Activated naive CD8-positive, alpha-beta T cell treated with anti-CD3 and anti-CD28 coated beads, Interleukin-2, amount 50 U/mL, for 16 hours (primary cell): ENCODE results near the gene TIFAB.

Experiments
- DNase-seq: peaks from one replicate; pipeline ENCODE4 v3.0.0-alpha.2; 2020; ENCODE audit warnings: low read depth, low spot score

The TIFAB gene

DNA sequence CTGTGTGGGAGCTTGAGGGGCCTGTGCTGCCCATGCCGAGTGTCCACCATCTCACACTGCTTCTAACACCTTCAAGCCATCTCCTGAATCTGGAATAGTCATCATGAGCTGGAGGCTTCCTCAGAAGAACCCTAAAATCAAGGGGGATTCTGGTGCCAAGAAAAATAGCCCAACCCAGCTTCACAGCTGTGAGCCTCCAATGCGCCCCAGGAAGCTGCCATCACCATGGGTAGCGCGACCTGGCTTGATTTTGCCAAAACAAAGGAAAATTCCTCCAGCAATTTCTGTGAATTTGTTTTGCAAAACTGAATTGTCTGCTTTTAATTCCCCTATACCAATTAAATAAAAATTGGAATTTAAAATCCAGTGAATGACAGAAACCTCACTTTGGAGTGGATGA is 6.2 kb upstream of the TIFAB start:
- no peak for DNase-seq

DNA sequence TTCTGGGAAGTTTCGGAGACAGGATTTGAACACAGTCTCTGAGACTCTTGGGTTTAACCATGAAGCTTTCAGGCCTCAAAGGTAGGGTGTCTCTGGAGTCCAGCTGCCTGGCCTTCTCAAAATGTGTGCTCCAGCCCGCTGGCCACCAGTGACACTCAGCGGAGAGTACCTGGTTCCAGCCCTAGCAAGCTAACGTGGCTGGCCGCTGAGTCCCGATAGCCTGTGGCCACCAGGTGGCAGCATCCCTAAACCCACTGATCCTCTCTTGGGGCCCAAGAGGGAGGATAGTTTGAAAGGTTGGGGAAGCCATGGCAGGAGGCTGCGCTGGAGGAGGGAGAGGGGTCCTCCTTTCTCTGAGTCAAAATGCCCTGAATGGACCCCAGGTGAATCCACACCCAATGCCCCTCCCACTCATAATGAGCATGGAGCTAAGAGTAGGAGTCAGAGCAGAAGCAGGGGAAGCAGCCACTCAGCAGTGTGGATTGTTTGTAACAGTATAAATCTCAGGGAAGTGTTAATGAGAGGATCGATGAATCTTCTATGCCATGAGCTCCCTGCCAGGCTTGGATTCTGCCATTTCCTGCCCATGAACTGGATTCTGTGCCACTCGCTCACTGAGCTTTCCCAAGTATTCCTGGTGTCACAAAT is 5.4 kb upstream of the TIFAB start:
- no peak for DNase-seq

DNA sequence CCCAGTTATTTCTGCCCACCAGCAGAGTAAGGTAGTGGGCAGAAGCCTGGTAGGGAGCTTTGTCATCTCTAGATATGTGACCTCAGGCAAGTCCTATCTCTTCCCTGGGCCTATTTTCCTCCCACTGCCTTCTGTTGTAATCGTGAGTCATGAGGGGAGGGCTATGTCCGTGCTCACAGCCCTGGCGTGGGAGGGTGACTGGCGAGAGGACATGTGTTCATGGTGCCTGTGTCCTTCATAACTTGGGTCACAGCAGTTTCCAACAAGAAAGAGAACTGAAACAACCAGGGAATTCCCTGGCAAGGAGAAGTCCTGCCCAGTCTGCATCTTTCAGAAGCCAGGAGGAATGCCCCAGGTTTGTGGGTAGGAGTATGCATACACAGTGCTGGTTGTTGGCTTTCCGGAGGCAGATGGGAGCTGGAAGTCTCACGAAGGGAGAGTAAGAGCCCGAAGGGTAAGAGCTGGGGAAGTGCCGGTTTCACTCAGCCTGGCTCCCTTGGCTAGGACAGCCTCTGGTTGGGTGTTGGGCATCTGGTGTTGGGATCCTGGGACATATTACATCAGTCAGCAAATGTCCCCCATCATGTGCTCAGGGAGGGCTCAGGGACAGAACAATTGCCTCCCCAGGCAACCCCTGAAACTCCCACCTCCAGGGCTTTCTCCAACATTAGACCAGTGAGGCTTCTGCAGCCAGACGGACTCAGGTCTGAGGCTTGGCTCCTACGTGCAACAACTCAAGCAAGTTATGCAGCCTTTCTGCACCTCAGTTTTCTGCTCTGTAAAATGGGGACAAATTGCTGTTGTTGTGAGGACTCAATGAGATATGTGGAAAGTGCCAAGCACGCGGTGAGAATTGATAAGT is 4.3 kb upstream of the TIFAB start:
- no peak for DNase-seq

DNA sequence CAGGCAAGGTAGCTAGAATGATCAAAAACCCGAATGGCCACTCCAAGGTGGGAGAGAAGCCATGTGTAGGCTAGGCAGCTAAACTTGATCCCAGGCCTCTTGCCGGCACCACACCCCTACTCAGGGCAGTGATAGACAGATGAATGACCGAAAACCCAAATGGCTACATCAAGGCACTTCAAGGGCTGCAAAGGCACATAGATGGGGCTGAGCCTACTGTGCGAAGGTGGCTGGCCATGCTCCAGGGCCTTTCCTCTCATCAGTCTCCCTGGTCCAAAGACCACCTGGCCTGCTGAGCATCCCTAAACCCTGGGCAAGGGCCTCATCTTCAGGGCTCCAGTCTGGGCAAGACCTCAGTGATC is 3.7 kb upstream of the TIFAB start:
- DNase-seq = no peak

DNA sequence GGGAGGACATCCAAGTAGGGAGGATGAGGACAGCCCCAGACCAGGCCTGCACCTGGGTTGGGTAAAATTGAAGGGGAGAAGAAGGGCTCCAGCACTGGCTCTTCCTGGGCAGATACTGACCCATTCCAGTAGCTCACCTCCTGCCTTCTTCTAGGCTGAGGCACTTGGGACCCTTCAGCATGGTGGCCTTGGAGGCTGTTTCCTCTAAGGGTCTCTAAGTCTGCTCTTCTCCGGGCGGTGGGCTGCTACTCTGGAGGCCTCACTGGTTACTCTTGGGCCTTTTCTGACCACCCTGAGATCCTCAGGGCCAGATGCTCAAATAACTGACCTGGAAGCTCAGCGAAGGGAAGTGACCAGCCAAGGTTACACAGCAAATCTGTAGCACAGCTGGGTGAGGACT is 2.8 kb upstream of the TIFAB start:
- DNase-seq = no peak

DNA sequence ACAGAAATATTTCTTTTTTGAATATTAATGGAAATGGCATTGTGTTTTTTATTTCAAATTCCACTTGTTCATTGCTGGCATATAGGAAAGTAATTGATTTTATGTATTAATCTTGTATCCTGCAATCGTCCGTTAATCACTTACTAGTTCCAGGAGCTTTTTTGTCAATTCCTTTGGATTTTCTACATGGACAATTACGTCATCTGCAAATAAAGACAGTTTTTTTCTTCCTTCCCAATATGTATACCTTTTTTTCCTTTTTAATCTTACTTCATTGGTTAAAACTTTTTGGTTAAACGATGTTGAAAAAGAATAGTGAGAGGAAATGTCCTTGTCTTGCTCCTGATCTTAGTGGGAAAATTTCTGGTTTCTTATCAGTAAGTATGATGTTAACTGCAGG is 1.5 kb upstream of the TIFAB start:
- DNase-seq = no peak

DNA sequence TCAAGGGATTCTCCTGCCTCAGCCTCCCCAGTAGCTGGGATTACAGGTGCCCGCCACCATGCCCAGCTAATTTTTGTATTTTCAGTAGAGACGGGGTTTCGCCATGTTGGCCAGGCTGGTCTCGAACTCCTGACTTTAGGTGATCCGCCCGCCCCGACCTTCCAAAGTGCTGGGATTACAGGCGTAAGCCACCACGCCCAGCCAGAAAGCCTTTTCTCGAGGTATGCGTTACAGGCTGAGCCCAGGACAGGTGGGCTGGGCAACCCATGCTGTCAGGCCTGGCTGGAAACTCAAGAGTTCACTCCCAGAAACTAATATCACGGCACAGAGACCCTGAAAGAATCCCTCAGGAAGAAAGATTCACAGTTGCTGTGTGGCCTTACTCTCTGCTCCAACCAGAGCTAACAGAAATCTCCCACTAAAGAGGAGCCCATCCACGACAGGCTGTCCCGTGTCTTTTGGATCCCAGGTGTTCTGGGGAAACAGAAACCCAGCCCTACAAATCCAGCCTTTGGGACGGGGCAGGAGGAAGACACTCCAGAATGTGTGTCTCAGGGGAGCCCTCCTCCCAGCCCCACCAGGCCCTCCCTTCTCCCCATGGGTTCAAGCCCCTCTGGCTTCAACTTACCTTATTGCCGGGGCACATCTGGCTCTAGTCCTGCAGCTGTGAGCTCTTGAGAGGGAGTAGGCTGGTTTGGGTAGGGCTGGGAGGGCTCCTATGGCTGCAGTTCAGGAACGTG is 400 bp downstream of the TIFAB start:
- no peak for DNase-seq

DNA sequence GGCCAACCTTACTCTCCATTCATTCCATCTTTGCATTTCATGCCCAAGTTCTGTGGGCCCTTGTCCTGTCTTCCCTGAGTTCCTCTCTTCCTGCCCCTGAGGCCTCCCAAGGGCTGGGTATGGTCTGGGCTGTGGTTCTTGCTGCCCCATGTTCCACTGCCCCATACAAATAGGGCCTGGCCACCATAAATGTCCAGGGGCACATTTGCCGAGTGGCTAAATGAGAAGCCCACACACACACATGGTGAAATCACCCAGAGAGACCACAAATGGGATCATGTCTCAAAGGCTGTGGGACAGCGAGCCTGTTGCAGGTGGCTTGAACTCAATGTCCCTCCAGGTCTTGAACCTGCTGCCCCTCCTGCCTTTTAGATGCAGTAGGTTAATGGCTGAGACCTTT is 1.2 kb downstream of the TIFAB start:
- no peak for DNase-seq

DNA sequence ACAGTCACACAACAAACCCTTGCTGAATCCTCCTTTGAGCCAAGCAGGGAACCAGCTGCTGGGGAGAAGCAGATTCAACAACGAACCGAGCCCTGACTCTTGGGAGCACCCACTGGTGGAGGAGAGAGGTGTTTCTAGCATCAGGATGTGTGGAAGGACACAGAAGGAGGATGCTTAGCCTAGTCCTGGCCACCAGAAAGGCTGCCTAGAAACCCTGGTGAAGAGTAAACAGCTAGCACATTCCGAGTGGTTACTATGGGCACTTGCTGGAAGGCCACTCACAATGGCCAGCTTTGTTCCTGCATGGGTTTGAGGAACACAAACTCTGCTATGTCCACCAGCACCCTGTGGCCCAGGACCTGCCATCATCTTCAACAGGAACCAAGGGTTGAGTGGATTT is 1.8 kb downstream of the TIFAB start:
- DNase-seq = no peak

DNA sequence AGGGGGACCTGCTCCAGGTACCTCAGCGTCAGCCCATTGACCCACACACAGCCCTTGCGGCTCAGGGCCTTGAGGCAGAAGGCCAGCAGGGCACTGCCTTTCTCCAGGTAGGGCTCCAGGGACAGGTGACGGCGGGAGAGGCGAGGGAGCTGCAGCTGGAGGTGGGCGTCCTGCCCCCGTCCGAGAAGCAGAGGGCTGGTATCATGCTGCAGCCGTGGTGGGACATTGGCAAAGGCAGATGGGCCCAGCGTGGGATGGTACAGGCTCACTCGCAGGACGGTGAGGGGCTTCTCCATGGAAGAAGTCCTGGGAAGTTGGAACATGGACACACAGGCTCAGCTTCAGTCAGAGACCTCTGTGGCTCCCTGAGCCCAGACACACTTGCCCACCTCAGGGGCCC is 2.5 kb downstream of the TIFAB start:
- no peak for DNase-seq

DNA sequence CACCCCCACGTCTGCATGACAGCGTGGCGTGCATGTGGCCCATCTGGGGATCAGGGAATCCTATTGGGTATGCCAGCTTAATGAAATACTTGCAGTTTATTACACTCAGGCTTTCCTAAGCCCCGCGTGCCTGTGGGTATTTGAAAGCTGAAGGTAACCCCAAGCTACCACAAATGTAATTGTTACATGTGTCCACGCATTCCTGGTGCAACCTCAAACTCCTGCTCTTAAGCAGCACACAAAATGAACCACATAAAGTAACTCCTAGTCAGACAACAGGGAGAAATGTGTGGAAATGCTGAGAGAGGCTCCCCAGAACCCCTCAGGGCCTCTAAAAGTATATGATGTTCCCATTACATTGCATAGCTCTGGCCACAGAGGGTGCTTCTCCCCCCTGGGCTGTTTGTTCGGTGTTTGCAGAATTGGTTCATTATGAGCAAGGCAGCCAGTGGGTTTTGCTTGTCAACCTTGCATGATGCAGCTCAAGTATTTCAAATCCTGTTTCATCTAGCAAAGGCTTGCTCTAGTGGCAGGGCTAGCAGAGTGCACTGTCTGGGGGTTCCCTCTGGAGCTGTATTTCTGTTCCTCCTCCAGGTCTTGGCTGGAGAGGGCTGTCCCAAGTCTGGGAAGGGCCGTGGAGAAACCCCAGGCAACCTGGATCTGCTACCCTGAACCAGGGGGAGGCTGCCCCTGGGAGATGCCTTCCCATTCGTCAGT is 3.2 kb downstream of the TIFAB start:
- DNase-seq = no peak

DNA sequence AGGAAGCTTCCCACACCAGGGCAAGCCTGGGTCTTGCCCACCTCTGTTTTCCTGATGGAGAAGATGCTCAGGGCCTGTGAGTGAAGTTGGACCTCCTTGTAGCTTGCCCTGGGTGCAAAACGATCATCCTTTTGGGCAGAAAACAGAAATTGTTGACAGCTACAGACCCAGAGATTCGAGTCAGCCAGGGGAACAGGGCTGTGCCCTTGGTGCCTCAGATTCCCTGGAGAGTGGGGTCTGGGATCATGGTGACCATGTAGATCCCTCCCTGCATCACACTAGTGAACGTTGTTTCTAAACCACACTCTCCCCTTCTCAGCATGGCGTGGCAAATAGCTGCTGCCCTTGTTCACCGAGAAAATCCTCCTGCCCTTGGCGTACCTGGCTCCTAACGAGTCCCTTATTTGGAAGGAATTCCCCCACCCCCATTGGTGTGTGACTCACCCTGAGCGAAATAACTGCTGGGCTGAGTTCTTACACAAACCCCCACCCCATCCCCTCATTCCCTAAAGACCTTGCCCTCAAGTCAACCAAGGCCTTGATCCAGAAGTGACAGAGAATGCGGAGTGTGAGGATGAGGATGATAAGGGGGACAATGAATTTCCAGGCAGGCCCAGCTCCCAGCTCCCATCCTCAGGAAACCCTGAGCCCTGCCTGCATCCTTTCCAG is 3.9 kb downstream of the TIFAB start:
- DNase-seq = no peak

DNA sequence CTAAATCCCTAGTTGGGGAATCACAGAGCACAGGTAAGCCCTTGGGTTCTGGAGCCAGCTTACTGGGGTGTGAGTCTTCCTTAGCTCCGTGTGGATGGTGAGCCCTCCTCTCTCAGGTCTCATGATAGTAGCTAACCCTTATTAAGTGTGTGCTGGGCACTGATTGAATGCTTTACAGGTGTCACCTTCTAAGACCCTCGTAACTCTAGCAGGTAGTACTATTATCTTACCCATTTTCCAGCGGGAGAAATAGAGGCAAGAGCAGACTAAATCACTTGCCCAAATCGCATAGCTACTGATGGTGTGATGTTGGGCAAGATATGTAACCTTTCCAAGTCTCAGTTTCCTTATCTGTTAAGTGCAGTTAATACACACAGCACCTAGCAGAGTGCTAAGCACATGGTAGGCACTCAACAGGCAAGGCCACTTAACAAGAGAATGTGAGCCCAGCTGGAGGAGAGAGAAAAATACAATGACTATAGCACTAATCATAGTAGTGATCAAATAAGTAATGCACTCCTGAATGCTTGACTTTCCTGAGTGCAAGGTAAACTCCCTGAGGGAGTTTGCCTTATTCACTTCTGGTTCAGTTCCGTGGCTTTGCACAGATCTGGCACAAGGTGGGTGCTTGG is 4.7 kb downstream of the TIFAB start, which contains the start of gene DCANP1:
DCANP1 (minus strand) TSS at position 51 of the 632 bp plus-strand sequence. CDS start 240 bp downstream, outside the sequence.
- no peak for DNase-seq

DNA sequence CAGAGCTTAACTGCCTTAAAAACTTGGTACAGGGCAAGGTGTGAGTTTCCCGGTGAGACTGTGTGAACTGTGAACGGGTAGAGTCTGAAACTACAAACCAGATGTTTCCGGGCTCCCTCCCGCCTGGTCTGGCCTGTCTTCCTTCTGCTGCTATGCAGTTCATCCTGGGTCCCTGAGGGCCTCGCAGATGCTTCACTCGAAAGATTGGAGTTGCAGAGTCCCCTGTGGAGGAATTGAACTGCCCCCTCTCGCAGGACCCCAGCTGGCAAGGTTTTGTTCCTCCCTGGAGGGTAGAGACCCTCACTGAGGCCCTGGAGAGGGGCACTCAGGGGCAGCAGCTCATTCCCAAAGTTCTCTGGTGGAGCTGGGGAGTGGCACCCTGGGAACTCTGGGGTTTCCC is 5.5 kb downstream of the TIFAB start:
- no peak for DNase-seq

DNA sequence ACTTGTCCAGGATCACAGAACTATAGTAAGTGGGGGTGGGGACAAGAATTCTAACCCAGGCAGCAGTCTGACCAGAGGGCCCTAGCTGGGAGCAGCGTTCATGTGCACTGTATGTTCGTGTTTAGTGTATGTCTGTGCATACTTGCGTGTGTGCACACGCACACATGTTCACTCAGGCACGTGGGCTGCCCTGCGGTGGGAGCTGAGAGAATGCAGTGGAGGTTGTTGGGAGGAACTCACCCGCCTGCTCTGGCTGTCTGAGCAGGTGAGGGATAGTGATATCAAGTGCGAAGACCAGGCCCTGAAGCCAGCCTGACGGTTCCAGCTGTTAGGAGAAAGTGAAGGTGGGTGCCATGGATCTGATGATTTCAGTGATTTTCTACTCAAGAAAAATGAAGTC is 5.9 kb downstream of the TIFAB start:
- no peak for DNase-seq

DNA sequence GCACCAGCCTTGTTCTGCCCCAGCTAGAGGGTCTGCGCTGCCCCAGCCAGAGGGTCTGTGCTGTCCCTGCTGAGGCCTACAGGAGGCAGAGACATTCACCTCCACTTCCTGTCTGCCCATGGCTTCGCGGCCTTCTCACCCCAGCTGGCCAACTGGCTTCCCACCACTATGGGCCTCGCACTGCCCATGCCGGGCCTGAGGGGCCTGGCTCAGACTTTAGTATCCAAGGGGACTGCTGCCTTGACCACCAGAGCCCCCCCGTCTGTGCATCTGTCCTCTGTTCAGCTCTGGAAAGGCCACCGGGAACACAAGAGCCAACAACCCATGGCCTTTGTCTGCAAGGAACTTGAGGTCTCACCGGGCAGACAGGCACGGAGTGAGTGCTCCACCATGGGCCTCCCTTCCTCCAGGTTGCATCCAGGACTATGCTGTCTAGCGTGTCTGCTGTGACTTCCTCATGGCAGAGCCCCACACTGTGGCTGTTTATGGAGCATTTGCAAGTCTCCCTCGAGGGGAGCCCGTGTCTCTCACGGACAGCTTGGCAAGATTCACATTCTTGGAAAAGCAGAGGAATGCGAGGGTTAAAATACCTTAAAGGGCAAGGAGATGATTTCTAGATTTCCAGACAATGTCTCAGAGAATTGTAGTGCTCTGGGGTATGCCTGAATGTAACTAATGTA is 6.7 kb downstream of the TIFAB start:
- DNase-seq = no peak

DNA sequence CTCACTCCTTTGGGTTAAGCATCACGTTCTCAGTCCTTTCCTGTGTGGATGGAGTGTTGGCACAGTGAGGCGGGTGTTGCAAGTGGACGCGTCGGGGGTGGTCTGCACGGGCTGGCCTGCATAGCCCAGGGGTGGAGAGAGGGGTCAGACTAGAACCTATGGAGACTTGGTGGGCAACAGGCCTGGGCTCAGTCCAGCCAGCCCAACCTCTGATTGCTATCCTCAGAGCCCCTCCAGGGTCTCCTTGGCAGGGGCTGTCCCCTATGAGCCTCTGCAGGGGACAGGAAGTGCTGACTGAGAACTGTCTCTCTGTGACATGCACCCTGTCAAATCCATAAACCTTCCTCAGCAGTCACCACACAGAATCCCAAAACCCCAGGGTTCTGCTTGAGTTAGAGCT is 7.3 kb downstream of the TIFAB start:
- DNase-seq = no peak

DNA sequence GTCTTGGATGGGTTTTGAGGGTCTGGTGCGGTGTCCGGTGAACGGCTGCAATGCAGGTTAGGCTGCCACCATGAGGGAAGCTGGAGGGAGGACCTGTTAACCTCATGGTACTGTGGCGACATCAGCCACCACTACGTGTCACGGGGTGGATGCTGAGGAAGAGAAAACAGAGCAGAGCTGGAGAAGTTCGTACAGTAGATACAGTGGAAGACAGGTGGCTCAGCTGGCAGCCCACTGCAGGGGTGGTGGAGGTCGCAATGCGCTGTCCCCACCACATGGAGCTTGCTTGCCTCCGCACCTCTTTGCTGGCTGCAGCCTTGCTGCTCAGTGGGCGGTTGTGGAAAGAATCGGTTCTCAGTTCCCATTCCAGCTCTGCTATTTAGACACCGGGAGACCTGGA is 7.8 kb downstream of the TIFAB start:
- no peak for DNase-seq

DNA sequence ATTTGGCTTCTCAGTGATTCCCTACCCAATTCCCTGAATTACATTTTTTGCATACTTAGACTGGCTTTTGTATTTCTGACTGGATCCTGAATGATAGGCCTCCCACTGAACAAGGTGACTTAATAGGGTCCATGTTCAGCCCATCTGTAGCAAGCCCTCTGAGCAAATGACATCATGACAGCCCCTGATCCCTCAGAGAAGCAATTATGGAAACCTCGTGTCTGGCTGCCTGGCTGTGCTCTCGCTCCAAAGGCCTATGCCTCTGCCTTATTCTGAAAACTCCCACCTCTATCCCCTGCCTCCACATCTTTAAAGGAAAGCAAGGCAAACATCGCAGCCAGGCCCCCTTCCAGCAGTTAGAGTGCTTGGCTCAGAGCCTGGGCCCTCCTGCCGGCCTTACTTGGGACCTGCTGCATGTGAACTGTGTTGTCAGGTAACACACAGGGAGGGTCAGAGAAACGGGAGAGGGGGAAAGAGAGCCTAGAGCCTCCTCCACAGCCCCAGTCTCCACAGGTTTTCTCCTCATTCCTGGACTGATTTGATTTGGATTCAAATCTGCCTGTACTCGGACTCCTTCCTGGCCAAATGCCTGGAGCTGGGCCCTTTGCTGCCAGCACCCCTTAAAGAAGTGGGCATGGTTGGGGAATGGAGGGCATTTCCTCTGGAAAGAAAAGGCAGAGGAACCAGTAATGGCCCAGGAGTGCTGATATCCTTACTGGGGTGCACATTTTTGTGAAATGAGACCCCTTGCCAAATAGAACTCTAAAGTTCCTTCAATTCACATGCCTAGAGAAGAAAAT is 8.8 kb downstream of the TIFAB start:
- DNase-seq = no peak
